K562 (cell line): Measurements from ENCODE around the gene OXNAD1. TPM values are rescaled to one million over a fixed set of nuclear protein-coding genes. Genes with fewer than 3 reads are reported as not detected.

Experiments used
- ATAC-seq: fragments of 200-7000 bp; cut with Tn5 transposase; 3 replicates; pipeline ENCODE4 v1.9.1; 2020; ENCODE audit warnings: moderate library complexity
- BruUV-seq: library from RNA; stranded (reverse); fragments of 400-500 nt; replicated peaks from 2 replicates; lab custom pipeline; 2021; lab: Mats Ljungman, UMichigan
- CTCF ChIA-PET: fragments of 300-600 bp; formaldehyde crosslinking; extraction: SDS; loops from one replicate; lab custom pipeline; 2021; ENCODE audit warnings: low intra/inter-chr PET ratio; lab: Yijun Ruan, JAX
- POLR2A ChIA-PET: fragments of 300-600, 350-650 bp; sonication (Branson Sonifier 250); formaldehyde crosslinking; extraction: SDS; loops from one replicate; lab custom pipeline; 2021; ENCODE audit warnings: antibody characterized with exemption, inconsistent platforms; lab: Yijun Ruan, JAX
- DNase-seq, 4 experiments: peaks; one replicate each; pipeline versions ENCODE4 v3.0.0 to v3.0.0-alpha.2; 2011 to 2018; ENCODE audit warnings: low spot score in 3 of 4, mixed read lengths in 3 of 4; ENCODE audit errors: extremely low read depth in 1 of 4
- FAIRE-seq: peaks from 2 replicates; lab custom pipeline; 2011; peaks lifted over from hg19 to GRCh38; lab: Jason Lieb, UNC
- H2AFZ ChIP-seq: 2 replicates; pipeline ENCODE4 v1.6.0; 2011; ENCODE audit warnings: low read depth, low read length, control low read depth, inconsistent platforms
- H3K27ac ChIP-seq: fragments of 200-600 bp; 3 replicates; pipeline ENCODE4 v1.8.0; 2011; ENCODE audit warnings: low read depth, mild to moderate bottlenecking, control low read depth, inconsistent platforms, low read length, moderate library complexity, mixed read lengths; ENCODE audit errors: extremely low read depth
- H3K27me3 ChIP-seq, 2 experiments: fragments of 300-600 bp in 1 of 2; 2 replicates in 1 of 2; 3 replicates in 1 of 2; pipeline versions ENCODE4 v1.6.0 to v1.8.0; 2011; ENCODE audit warnings: inconsistent platforms in 2 of 2, low read length in 2 of 2, mild to moderate bottlenecking in 1 of 2, mixed read lengths in 1 of 2, moderate library complexity in 1 of 2; ENCODE audit not compliant: control insufficient read depth in 2 of 2, insufficient read depth in 2 of 2
- H3K36me3 ChIP-seq: fragments of 300-600 bp; 3 replicates; pipeline ENCODE4 v1.8.0; 2011; ENCODE audit warnings: mild to moderate bottlenecking, low read length, inconsistent platforms; ENCODE audit not compliant: control insufficient read depth, insufficient read depth
- H3K4me1 ChIP-seq, 2 experiments: fragments of 200-600 bp in 1 of 2; replicated peaks in 1 of 2; 2 replicates in 1 of 2; 3 replicates in 1 of 2; pipeline versions ENCODE4 v1.5.1 to v1.8.0; 2011; ENCODE audit warnings: inconsistent platforms in 2 of 2, low read length in 2 of 2, mild to moderate bottlenecking in 1 of 2, mixed read lengths in 1 of 2, moderate library complexity in 1 of 2; ENCODE audit not compliant: control insufficient read depth in 2 of 2, insufficient read depth in 2 of 2
- H3K4me2 ChIP-seq: 2 replicates; pipeline ENCODE4 v1.6.1; 2011; ENCODE audit warnings: low read length, control low read depth, inconsistent platforms, mixed read lengths; ENCODE audit not compliant: insufficient read depth
- H3K4me3 ChIP-seq: fragments of 200-600 bp; sonication (generic), shearing (Covaris generic); 2 replicates; pipeline ENCODE4 v1.5.1; 2016; ENCODE audit warnings: control low read depth, inconsistent platforms
- H3K79me2 ChIP-seq: fragments of 200-600 bp; 3 replicates; pipeline ENCODE4 v1.8.0; 2011; ENCODE audit warnings: low read length, inconsistent platforms; ENCODE audit not compliant: control insufficient read depth, insufficient read depth
- H3K9ac ChIP-seq, 2 experiments: 2 replicates each; pipeline versions ENCODE4 v1.6.0 to v1.6.1; 2011; ENCODE audit warnings: low read depth in 2 of 2, low read length in 2 of 2, control low read depth in 1 of 2, inconsistent platforms in 1 of 2, mild to moderate bottlenecking in 1 of 2, mixed read lengths in 1 of 2; ENCODE audit not compliant: insufficient read depth in 1 of 2
- H3K9me1 ChIP-seq: one replicate; pipeline ENCODE4 v1.6.0; 2011; ENCODE audit warnings: inconsistent platforms, mild to moderate bottlenecking, low read length, moderate library complexity; ENCODE audit not compliant: control insufficient read depth, insufficient read depth
- H3K9me3 ChIP-seq: replicated peaks from 2 replicates; pipeline ENCODE4 v1.5.1; 2011; ENCODE audit warnings: low read depth, low read length, inconsistent platforms; ENCODE audit not compliant: control insufficient read depth, insufficient read depth
- H4K20me1 ChIP-seq: replicated peaks from 2 replicates; pipeline ENCODE4 v1.6.1; 2011; ENCODE audit warnings: low read length, inconsistent platforms, mixed read lengths; ENCODE audit not compliant: control insufficient read depth, insufficient read depth
- C11orf30 ChIP-seq: fragments of 450-650 bp; IDR thresholded peaks from 2 replicates; pipeline ENCODE4 v1.6.1; 2016; ENCODE audit warnings: low read depth, mild to moderate bottlenecking
- CCAR2 ChIP-seq: fragments of 200-400 bp; formaldehyde crosslinking; IDR thresholded peaks from 2 replicates; pipeline ENCODE4 v1.6.1; 2017; ENCODE audit warnings: mild to moderate bottlenecking, low read depth, low read length
- GTF2E2 ChIP-seq: fragments of 200-800 bp; sonication (Bioruptor generic); IDR thresholded peaks from 2 replicates; pipeline ENCODE4 v1.6.1; 2016; ENCODE audit warnings: missing genetic modification characterization, missing compliant biosample characterization
- HNRNPH1 ChIP-seq: fragments of 200-400 bp; formaldehyde crosslinking; optimal IDR thresholded peaks from 2 replicates; pipeline ENCODE3; 2017; ENCODE audit warnings: low read depth, mild to moderate bottlenecking, low read length, moderate library complexity
- ID3 ChIP-seq, 2 experiments: fragments of 250-450 bp in 1 of 2; fragments of 450-650 bp in 1 of 2; sonication (Bioruptor Pico) in 1 of 2; IDR thresholded peaks; 2 replicates each; pipeline versions ENCODE4 v1.6.1 to v1.8.0; 2016 to 2021; ENCODE audit warnings: mild to moderate bottlenecking in 2 of 2, moderate library complexity in 2 of 2, missing compliant biosample characterization in 1 of 2, missing genetic modification characterization in 1 of 2
- SIRT6 ChIP-seq: IDR thresholded peaks from one replicate; pipeline ENCODE4 v1.6.1; 2012; ENCODE audit warnings: low read depth, mild to moderate bottlenecking, control low read depth, inconsistent platforms, low read length, moderate library complexity
- SMAD1 ChIP-seq: fragments of 150-350 bp; IDR thresholded peaks from 2 replicates; pipeline ENCODE4 v1.6.1; 2014; ENCODE audit warnings: low read length, low read depth; ENCODE audit not compliant: partially characterized antibody
- SMAD2 ChIP-seq: fragments of 150-350 bp; IDR thresholded peaks from 2 replicates; pipeline ENCODE4 v1.6.1; 2014; ENCODE audit warnings: low read depth, mild to moderate bottlenecking, low read length
- SMARCB1 ChIP-seq: IDR thresholded peaks from 2 replicates; pipeline ENCODE4 v1.6.1; 2011; ENCODE audit warnings: improper control_type of control experiment, low read depth; ENCODE audit not compliant: insufficient read length
- THRAP3 ChIP-seq: fragments of 450-650 bp; IDR thresholded peaks from 2 replicates; pipeline ENCODE4 v1.6.1; 2016; ENCODE audit warnings: mild to moderate bottlenecking, inconsistent platforms, borderline replicate concordance
- U2AF2 ChIP-seq: fragments of 200-400 bp; formaldehyde crosslinking; optimal IDR thresholded peaks from 2 replicates; pipeline ENCODE3; 2017; ENCODE audit warnings: low read depth, mild to moderate bottlenecking, low read length
- XRCC5 ChIP-seq: fragments of 200-400 bp; formaldehyde crosslinking; IDR thresholded peaks from 2 replicates; pipeline ENCODE4 v1.6.1; 2017; ENCODE audit warnings: low read depth, mild to moderate bottlenecking, low read length
- ZNF143 ChIP-seq: sonication (generic); formaldehyde crosslinking; IDR thresholded peaks from 2 replicates; pipeline ENCODE4 v1.9.0; 2022; ENCODE audit warnings: mild to moderate bottlenecking, missing genetic modification reagents
- WGBS: fragments of 100-300 bp; shearing (Covaris generic); methylation state at CpG from one replicate; pipeline ENCODE4 v1.1.6; 2016; ENCODE audit warnings: low coverage, mixed read lengths; ENCODE audit not compliant: insufficient coverage; ENCODE audit errors: missing lambda C conversion rate; 5-methylcytosine and 5-hydroxymethylcytosine counted together
- in situ Hi-C: fragments of 300-500 bp; cut with MboI; formaldehyde crosslinking; loops from 4 replicates; pipeline ENCODE4 v1.15.0; 2018; ENCODE audit warnings: inconsistent platforms, mixed read lengths
- intact Hi-C: fragments of 100-400 bp; cut with micrococcal nuclease; formaldehyde crosslinking; loops from 2 replicates; pipeline ENCODE4 v1.14.2; 2022
- polyA plus RNA-seq, 8 experiments: library from polyadenylated mRNA; depleted of rRNA in 4 of 8; stranded (reverse) in 5 of 8; unstranded in 3 of 8; fragments of >200 nt; fragmentation: Nextera tagmentation in 2 of 8; fragmentation: Illumina TruSeq in 1 of 8; extraction: Ambion mirVana in 2 of 8; extraction: Trizol in 1 of 8; gene quantifications; 2 replicates each; pipeline versions ENCODE4 v1.2.1 to v1.2.3, GENCODE V29; 2011 to 2014; ENCODE audit warnings: inconsistent platforms in 1 of 8, missing spikeins in 1 of 8
- total RNA-seq, 7 experiments: library from RNA; depleted of rRNA in 6 of 7; stranded (reverse); fragments of >200 nt in 6 of 7; fragmentation: Illumina TruSeq in 2 of 7; extraction: Trizol in 2 of 7; gene quantifications; 2 replicates each; pipeline versions ENCODE4 v1.2.1 to v1.2.3, GENCODE V29; 2011 to 2021; ENCODE audit warnings: low replicate concordance in 1 of 7
- TF ChIP-seq, protein P1 (sequence below), 3 experiments: fragments of 200-800 bp in 1 of 3; sonication (Bioruptor generic) in 1 of 3; sonication (generic) in 1 of 3; formaldehyde crosslinking in 1 of 3; IDR thresholded peaks; 2 replicates each; pipeline versions ENCODE4 v1.6.1 to v1.8.0; 2016 to 2022; ENCODE audit warnings: mild to moderate bottlenecking in 2 of 3, missing compliant biosample characterization in 2 of 3, missing genetic modification characterization in 2 of 3, missing genetic modification reagents in 1 of 3
- TF ChIP-seq, protein P2 (sequence below): IDR thresholded peaks from 2 replicates; pipeline ENCODE4 v1.6.1; 2014; ENCODE audit warnings: antibody characterized with exemption
- TF ChIP-seq, protein P3 (sequence below): sonication (generic); formaldehyde crosslinking; IDR thresholded peaks from 2 replicates; pipeline ENCODE4 v1.8.0; 2022; ENCODE audit warnings: missing genetic modification reagents, mild to moderate bottlenecking, borderline replicate concordance

Gene OXNAD1
- total and polyA plus RNA-seq, 9 of the 15 experiments (the other 6 are each of a cell fraction or from before 2014, with no cell fraction given), result 12.8 to 44.4 (median 41.1) TPM

- TF ChIP-seq GTF2E2, result no peak
- TF ChIP-seq HNRNPH1, result no peak
- TF ChIP-seq, protein P1, sequence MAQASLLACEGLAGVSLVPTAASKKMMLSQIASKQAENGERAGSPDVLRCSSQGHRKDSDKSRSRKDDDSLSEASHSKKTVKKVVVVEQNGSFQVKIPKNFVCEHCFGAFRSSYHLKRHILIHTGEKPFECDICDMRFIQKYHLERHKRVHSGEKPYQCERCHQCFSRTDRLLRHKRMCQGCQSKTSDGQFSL (CRISPR knock-in tag; IDR thresholded peaks at IDR 0.05), result no peak
- TF ChIP-seq, protein P1 (tag; IDR thresholded peaks at IDR 0.05), result no peak
These were observed 42.5 kb upstream of the OXNAD1 start (continued) for GRCh38 chr3:16222547-16222946.

GRCh38 chr3:16224325-16224724, 40.7 kb upstream of the OXNAD1 start:
- POLR2A ChIA-PET, result interaction anchor here (0.5 kb wide), 1 partner anchor 33 kb away, joined by 3 read pairs; no protein-coding TSS in a partner anchor
- Histone ChIP-seq H3K36me3 (no peaks in the 10 kb centered on the region), H3K4me3 (no peak overlapping the region), H3K27ac (no peak overlapping the region), H3K4me2 (no peak overlapping the region), H3K9me1 (no peaks in the 10 kb centered on the region), H4K20me1 (no peaks in the 10 kb centered on the region), H3K79me2 (no peaks in the 10 kb centered on the region), H3K9me3 (no peaks in the 10 kb centered on the region), H3K4me1 (no peaks in the 10 kb centered on the region), H2AFZ (no peak overlapping the region), H3K27me3 (peaks cover 8 to 21% of the 10 kb centered on the region in 2 experiments), H3K9ac (no peak overlapping the region)
- WGBS, result 6% methylated on average over 2 of the region's 2 CpGs
- intact Hi-C loops (no loop called here), in situ Hi-C loops (no loop called here)
- CTCF ChIA-PET, result no interaction called here
- DNase-seq, result no peak
- FAIRE-seq, result no peak
- BruUV-seq, result no TSS peak
- ATAC-seq, result no peak
- TF ChIP-seq ZNF143 (CRISPR knock-in tag) (no peak), C11orf30 (no peak), XRCC5 (no peak), SMAD2 (no peak), SMARCB1 (no peak), CCAR2 (no peak), U2AF2 (no peak), ID3 (CRISPR knock-in tag; IDR thresholded peaks at IDR 0.05) (no peak), ID3 (tag; IDR thresholded peaks at IDR 0.05) (no peak), SMAD1 (no peak), SIRT6 (no peak), THRAP3 (no peak)
- TF ChIP-seq, protein P2, sequence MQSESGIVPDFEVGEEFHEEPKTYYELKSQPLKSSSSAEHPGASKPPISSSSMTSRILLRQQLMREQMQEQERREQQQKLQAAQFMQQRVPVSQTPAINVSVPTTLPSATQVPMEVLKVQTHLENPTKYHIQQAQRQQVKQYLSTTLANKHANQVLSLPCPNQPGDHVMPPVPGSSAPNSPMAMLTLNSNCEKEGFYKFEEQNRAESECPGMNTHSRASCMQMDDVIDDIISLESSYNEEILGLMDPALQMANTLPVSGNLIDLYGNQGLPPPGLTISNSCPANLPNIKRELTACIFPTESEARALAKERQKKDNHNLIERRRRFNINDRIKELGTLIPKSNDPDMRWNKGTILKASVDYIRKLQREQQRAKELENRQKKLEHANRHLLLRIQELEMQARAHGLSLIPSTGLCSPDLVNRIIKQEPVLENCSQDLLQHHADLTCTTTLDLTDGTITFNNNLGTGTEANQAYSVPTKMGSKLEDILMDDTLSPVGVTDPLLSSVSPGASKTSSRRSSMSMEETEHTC, result no peak
- TF ChIP-seq, protein P3, sequence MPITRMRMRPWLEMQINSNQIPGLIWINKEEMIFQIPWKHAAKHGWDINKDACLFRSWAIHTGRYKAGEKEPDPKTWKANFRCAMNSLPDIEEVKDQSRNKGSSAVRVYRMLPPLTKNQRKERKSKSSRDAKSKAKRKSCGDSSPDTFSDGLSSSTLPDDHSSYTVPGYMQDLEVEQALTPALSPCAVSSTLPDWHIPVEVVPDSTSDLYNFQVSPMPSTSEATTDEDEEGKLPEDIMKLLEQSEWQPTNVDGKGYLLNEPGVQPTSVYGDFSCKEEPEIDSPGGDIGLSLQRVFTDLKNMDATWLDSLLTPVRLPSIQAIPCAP (CRISPR knock-in tag), result no peak
